Thyroid gland (tissue), 4 donors: Measurements from ENCODE around the gene GSTO2. TPM values are rescaled to one million over a fixed set of nuclear protein-coding genes. Genes with fewer than 3 reads are reported as not detected.

Source experiments
- DNase-seq, 2 donors: peaks; one replicate each; pipeline ENCODE4 v3.0.0-alpha.2; 2019
- H3K27ac ChIP-seq, 3 donors: fragments of 200-600 bp; sonication (generic); 1 replicate in 2 of 3; 2 replicates in 1 of 3; pipeline ENCODE4 v1.5.1; 2016 to 2019; ENCODE audit warnings: mild to moderate bottlenecking in 1 of 3, moderate library complexity in 1 of 3
- H3K27me3 ChIP-seq: fragments of 200-600 bp; sonication (generic); one replicate; pipeline ENCODE4 v1.5.1; 2019
- H3K36me3 ChIP-seq, 2 donors: fragments of 200-600 bp; sonication (generic); one replicate each; pipeline ENCODE4 v1.5.1; 2016 to 2019
- H3K4me1 ChIP-seq, 2 donors: fragments of 200-600 bp; sonication (generic); one replicate each; pipeline ENCODE4 v1.5.1; 2017 to 2019
- H3K4me3 ChIP-seq, 3 donors: fragments of 200-600 bp; sonication (generic); replicated peaks in 1 of 3; 1 replicate in 2 of 3; 2 replicates in 1 of 3; pipeline ENCODE4 v1.5.1; 2016; ENCODE audit warnings: mild to moderate bottlenecking in 1 of 3
- H3K9me3 ChIP-seq: fragments of 200-600 bp; sonication (generic); one replicate; pipeline ENCODE4 v1.5.1; 2017
- POLR2A ChIP-seq, 2 donors: fragments of 450-650 bp; IDR thresholded peaks; one replicate each; pipeline ENCODE4 v1.6.1; 2017; ENCODE audit warnings: antibody characterized with exemption in 2 of 2, mild to moderate bottlenecking in 2 of 2, moderate library complexity in 1 of 2
- WGBS, 2 donors: methylation state at CpG; one replicate each; pipeline ENCODE4 v1.1.5; 2017; 5-methylcytosine and 5-hydroxymethylcytosine counted together
- intact Hi-C: fragments of 100-400 bp; cut with DNase I; formaldehyde crosslinking; loops from one replicate; pipeline ENCODE4 v1.15.1; 2023
- total RNA-seq, 4 donors: library from RNA; depleted of rRNA; stranded (reverse); fragments of >200 nt; gene quantifications; one replicate each; pipeline ENCODE4 v1.2.3, GENCODE V29; 2016
- TF ChIP-seq, protein P1 (sequence below), 6 experiments: fragments of 200-600 bp in 3 of 6; fragments of 450-650 bp in 3 of 6; sonication (generic) in 3 of 6; IDR thresholded peaks; one replicate each; pipeline ENCODE4 v1.5.1; 2016 to 2019; ENCODE audit warnings: antibody characterized with exemption in 6 of 6, mild to moderate bottlenecking in 2 of 6, inconsistent platforms in 1 of 6, moderate library complexity in 1 of 6

Gene GSTO2
- total RNA-seq, 4 donors from 2014 or later: 7.5 to 16.3 (median 12.8) TPM

GRCh38 chr10:104325436-104326435, 56.8 kb downstream of the GSTO2 start:
- intact Hi-C loops: no loop called here
- TF ChIP-seq, protein P1, sequence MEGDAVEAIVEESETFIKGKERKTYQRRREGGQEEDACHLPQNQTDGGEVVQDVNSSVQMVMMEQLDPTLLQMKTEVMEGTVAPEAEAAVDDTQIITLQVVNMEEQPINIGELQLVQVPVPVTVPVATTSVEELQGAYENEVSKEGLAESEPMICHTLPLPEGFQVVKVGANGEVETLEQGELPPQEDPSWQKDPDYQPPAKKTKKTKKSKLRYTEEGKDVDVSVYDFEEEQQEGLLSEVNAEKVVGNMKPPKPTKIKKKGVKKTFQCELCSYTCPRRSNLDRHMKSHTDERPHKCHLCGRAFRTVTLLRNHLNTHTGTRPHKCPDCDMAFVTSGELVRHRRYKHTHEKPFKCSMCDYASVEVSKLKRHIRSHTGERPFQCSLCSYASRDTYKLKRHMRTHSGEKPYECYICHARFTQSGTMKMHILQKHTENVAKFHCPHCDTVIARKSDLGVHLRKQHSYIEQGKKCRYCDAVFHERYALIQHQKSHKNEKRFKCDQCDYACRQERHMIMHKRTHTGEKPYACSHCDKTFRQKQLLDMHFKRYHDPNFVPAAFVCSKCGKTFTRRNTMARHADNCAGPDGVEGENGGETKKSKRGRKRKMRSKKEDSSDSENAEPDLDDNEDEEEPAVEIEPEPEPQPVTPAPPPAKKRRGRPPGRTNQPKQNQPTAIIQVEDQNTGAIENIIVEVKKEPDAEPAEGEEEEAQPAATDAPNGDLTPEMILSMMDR (IDR thresholded peaks at IDR 0.05): no peak
- peak in 1 of 2 donors; percentile 45 for TF ChIP-seq POLR2A (IDR thresholded peaks at IDR 0.05)
- WGBS, 2 donors: 21 to 37% methylated on average over 21 to 28 of the region's 28 CpGs
- H3K27ac ChIP-seq: peak overlapping the region; percentile 92 to 99 (median 98)
- H3K36me3 ChIP-seq: no peaks in the 10 kb centered on the region
- H3K9me3 ChIP-seq: no peaks in the 10 kb centered on the region
- peaks cover 100% of the 10 kb centered on the region in 2 donors for H3K4me1 ChIP-seq
- DNase-seq: peak; percentile 82 to 85
- no peak overlapping the region for H3K4me3 ChIP-seq
- H3K27me3 ChIP-seq: no peaks in the 10 kb centered on the region

DNA sequence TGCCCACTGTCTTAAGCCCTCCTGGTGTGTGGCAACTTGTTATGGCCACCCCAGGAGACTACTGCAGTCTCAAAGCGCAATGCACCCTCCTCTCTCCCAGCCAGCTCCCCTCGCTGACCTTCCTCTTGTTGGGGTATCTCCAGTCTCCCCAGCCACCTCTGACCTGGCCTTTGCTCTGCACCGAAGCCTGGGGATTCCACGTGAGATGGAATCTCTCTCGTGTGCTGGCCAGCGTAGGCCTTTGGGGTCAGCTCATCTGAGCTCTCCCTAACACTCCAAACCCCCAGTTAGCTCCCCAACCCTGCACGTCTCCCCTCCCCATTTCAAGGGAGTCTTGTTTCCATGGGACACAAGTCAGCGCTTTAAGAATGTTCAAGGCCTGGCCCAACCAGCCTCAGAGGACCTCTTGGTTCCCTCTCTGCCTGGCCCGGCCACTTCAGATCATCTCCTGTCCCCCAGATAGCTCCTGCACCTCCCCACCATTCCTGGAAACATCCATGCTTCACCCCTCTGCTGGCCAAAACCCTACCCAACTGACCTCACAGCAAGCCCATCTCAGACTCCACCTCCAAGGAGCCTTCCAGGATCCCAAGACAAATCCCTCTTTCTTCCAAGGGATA, 58.1 kb downstream of the GSTO2 start:
- Histone ChIP-seq H3K4me3 (no peak overlapping the region), H3K4me1 (peaks cover 100% of the 10 kb centered on the region in 2 donors), H3K27me3 (no peaks in the 10 kb centered on the region), H3K36me3 (no peaks in the 10 kb centered on the region), H3K27ac (peak overlapping the region; percentile 92 to 99 (median 98)), H3K9me3 (no peaks in the 10 kb centered on the region)
- TF ChIP-seq, protein P1 (IDR thresholded peaks at IDR 0.05): no peak
- TF ChIP-seq POLR2A (IDR thresholded peaks at IDR 0.05): no peak
- WGBS, 2 donors: 95 to 97% methylated on average over 9 of the region's 9 CpGs
- DNase-seq: no peak
- intact Hi-C loops: no loop called here

DNA sequence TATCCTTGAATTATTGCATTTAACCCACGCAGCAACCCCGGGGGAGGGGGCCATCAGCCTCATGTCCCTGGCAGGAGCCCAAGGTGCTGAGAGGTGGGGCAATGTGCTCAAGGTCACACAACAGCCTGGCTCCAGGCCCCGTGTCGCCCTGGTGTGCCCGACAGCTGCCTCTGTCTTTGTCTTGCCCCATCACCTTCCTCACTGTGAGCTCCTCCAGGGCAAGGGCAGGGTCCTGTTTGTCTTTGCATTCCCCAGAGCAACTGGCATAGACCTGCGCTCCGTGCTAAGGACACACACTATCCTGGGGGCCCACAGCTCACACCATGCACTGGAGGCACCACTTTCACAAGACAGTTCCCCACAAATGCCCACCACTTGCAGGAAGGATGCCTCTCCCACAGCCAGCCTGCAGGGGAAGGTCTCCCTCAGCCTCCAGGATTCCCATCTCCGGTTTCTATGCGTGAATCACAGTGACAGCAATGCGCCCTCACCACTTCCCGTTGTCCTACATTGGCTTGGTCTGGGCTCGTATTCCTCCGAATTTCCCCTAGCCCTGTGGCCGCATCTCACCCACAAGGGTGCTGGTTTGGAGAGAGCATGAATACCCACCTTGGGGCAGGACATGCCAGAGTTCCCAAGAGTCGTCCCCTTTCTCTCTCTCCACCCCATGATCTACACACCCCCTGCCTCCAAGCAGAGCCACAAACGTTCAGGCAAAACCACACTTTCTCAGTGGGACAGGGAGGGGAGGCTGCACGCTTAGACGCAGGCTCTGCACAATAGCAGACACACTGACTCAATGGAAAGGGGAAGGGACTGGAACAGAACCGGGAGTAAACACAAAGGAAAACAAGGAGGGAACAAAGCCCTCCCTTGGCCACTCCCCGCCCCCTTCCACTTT, 59.0 kb downstream of the GSTO2 start:
- peak overlapping the region in 1 of 3 donors; percentile 4 for H3K4me3 ChIP-seq
- TF ChIP-seq POLR2A (IDR thresholded peaks at IDR 0.05): no peak
- TF ChIP-seq, protein P1 (IDR thresholded peaks at IDR 0.05): no peak
- no peaks in the 10 kb centered on the region for H3K36me3 ChIP-seq
- intact Hi-C loops: no loop called here
- peak overlapping the region; percentile 55 to 99 (median 98) for H3K27ac ChIP-seq
- 76 to 78% methylated on average over 15 of the region's 20 CpGs for WGBS, 2 donors
- no peaks in the 10 kb centered on the region for H3K27me3 ChIP-seq
- no peaks in the 10 kb centered on the region for H3K9me3 ChIP-seq
- H3K4me1 ChIP-seq: peaks cover 100% of the 10 kb centered on the region in 2 donors
- DNase-seq: peak; percentile 31 to 46

- 47 to 63% methylated on average over 3 of the region's 3 CpGs for whole genome bisulfite sequencing, 2 donors
- no peaks in the 10 kb centered on the region for H3K36me3 ChIP-seq
- DNase-seq: no peak
- H3K27me3 ChIP-seq: no peaks in the 10 kb centered on the region
- H3K27ac ChIP-seq: peak overlapping the region; percentile 55 to 99 (median 98)
- TF ChIP-seq POLR2A (IDR thresholded peaks at IDR 0.05): no peak
- TF ChIP-seq, protein P1 (IDR thresholded peaks at IDR 0.05): no peak
- H3K4me1 ChIP-seq: peaks cover 100% of the 10 kb centered on the region in 2 donors
- H3K9me3 ChIP-seq: no peaks in the 10 kb centered on the region
- peak overlapping the region in 1 of 3 donors; percentile 4 for H3K4me3 ChIP-seq
- intact Hi-C loops: no loop called here
These were observed 59.6 kb downstream of the GSTO2 start for GRCh38 chr10:104328646-104328895.
